ENCODE results near the gene IL4I1. TPM values are rescaled to one million over a fixed set of nuclear protein-coding genes. Genes with fewer than 3 reads are reported as not detected.

Gene IL4I1
- total RNA-seq, 1 experiment from 2014 or later: 8.2 TPM

DNA sequence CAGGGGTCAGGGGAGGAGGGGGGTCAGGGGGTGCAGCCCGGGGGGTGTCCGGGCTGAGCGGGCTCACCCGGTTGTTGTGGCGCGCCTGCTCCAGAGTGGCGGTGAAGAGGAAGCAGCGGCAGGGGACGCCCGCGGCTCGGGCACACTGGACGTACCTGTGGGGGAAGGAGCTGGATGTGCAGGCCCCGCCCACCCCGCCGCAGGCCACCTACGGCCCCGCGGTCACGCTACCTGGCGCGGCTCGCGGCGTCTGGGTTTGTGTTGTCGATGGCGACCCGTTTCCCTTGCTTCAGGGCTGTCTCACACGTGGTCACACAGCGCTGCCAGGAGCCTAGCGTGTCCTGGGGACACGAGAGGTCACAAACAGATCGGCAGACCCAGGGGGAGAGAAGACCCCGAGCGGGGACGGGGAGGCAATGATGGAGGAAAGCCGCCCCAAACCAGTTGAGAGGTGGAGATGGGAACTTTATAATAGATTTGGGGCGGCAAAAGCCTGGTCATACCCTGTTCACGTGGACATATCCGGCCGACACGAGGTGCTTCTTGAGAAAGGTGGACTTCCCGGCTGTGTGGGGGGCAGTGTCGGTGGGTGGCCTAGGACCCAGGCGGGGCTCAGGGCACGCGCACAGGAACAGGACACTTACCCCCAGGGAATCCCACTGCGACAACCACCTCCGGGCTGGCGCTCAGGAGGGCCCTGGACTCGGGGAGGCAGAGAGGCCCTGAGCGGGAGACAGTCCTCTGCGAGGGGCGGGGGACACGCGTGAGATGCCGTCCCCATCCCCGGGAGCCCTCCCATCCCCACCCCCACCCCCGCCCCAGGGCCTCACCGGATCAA lies 34.9 kb downstream of the IL4I1 start:
- TF ChIP-seq, protein P1, sequence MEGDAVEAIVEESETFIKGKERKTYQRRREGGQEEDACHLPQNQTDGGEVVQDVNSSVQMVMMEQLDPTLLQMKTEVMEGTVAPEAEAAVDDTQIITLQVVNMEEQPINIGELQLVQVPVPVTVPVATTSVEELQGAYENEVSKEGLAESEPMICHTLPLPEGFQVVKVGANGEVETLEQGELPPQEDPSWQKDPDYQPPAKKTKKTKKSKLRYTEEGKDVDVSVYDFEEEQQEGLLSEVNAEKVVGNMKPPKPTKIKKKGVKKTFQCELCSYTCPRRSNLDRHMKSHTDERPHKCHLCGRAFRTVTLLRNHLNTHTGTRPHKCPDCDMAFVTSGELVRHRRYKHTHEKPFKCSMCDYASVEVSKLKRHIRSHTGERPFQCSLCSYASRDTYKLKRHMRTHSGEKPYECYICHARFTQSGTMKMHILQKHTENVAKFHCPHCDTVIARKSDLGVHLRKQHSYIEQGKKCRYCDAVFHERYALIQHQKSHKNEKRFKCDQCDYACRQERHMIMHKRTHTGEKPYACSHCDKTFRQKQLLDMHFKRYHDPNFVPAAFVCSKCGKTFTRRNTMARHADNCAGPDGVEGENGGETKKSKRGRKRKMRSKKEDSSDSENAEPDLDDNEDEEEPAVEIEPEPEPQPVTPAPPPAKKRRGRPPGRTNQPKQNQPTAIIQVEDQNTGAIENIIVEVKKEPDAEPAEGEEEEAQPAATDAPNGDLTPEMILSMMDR (IDR thresholded peaks at IDR 0.05; ENCODE audit: unreplicated experiment): no peak
- CTCF ChIA-PET: no interaction called here
- Mint-ChIP-seq H3K4me3 (ENCODE audit: low read depth, unreplicated experiment) (no peak overlapping the region), H3K27me3 (ENCODE audit: unreplicated experiment) (no peaks in the 10 kb centered on the region), H3K9me3 (ENCODE audit: low read depth, unreplicated experiment) (no peaks in the 10 kb centered on the region), H3K27ac (ENCODE audit: unreplicated experiment) (peak overlapping the region; percentile 36), H3K36me3 (ENCODE audit: insufficient read depth, unreplicated experiment) (peaks cover 53% of the 10 kb centered on the region), H3K4me1 (ENCODE audit: low read depth, unreplicated experiment) (peaks cover 34% of the 10 kb centered on the region)
- DNase-seq: no peak
- BruUV-seq (replicated peaks): no TSS peak
- intact Hi-C loops (cut with micrococcal nuclease; ENCODE audit: unreplicated experiment): no loop called here

DNA sequence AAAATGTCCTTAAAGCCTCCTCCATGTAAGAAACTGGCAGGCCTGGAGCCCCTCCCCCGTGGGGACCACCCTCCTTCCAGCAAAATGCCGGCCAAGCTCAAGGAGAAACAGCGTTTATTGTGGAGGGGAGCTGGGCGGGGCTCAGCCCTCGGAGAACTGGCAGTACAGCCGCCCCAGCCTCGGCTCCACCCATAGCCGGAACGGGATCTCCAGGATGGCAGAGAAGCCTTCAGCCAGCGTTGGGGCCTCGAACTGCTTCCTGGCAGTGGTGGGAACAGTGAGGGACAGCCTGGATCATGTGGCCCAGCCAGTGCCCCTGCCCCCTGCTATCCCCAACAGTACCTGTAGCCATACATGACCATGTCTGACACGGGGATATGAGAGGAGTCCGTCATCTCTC lies 35.6 kb downstream of the IL4I1 start:
- H3K4me3 Mint-ChIP-seq (ENCODE audit: low read depth, unreplicated experiment): no peak overlapping the region
- TF ChIP-seq, protein P1 (IDR thresholded peaks at IDR 0.05; ENCODE audit: unreplicated experiment): no peak
- no peak overlapping the region for H3K27ac Mint-ChIP-seq (ENCODE audit: unreplicated experiment)
- H3K4me1 Mint-ChIP-seq (ENCODE audit: low read depth, unreplicated experiment): peaks cover 28% of the 10 kb centered on the region
- H3K27me3 Mint-ChIP-seq (ENCODE audit: unreplicated experiment): no peaks in the 10 kb centered on the region
- H3K9me3 Mint-ChIP-seq (ENCODE audit: low read depth, unreplicated experiment): no peaks in the 10 kb centered on the region
- no TSS peak for BruUV-seq (replicated peaks)
- peak; percentile 22 for DNase-seq
- peaks cover 59% of the 10 kb centered on the region for H3K36me3 Mint-ChIP-seq (ENCODE audit: insufficient read depth, unreplicated experiment)
- CTCF ChIA-PET: no interaction called here
- intact Hi-C loops (cut with micrococcal nuclease; ENCODE audit: unreplicated experiment): no loop called here

DNA sequence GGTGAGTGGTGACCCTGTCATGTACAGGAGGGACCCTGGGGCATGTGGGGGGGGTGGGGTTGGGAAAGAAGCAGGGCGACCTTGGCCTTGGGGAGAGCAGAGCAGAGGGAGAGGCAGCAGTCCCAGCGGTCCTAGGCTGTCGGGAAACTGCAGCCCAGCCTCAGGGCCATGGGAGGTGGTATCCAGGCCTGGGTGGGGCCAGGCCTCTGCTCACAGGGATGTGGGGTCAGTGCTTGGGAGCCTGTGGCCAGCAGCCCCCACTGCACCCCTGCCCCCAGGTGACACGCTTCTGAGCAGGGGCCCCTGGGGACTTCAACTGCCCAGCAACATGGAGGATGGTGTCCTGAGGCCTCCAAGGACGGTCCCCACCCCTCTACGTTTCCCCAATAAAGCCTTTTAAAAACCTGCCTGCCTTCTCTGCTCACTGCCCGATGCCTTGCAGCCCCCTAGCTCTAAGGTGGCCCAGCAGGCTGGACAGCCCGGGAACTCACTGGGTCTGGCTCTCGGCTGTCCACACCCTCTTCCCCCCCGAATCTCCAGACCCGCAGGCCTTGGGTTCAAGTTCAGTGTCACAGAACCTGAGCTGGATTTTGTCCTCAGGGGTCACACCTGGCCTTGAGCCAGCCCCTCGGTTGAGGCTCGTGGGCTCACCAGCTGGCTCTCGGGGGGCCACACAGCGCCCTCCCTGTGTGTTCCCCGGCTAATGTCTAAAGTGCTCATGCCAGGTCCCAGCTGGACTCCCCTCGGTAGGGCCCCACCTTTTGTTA lies 36.2 kb downstream of the IL4I1 start:
- no peaks in the 10 kb centered on the region for H3K9me3 Mint-ChIP-seq (ENCODE audit: low read depth, unreplicated experiment)
- H3K36me3 Mint-ChIP-seq (ENCODE audit: insufficient read depth, unreplicated experiment): peaks cover 65% of the 10 kb centered on the region
- no peaks in the 10 kb centered on the region for H3K27me3 Mint-ChIP-seq (ENCODE audit: unreplicated experiment)
- CTCF ChIA-PET: no interaction called here
- BruUV-seq (replicated peaks): no TSS peak
- intact Hi-C loops (cut with micrococcal nuclease; ENCODE audit: unreplicated experiment): no loop called here
- TF ChIP-seq, protein P1 (IDR thresholded peaks at IDR 0.05; ENCODE audit: unreplicated experiment): no peak
- H3K4me1 Mint-ChIP-seq (ENCODE audit: low read depth, unreplicated experiment): peaks cover 22% of the 10 kb centered on the region
- DNase-seq: no peak
- H3K4me3 Mint-ChIP-seq (ENCODE audit: low read depth, unreplicated experiment): peak overlapping the region; percentile 5
- no peak overlapping the region for H3K27ac Mint-ChIP-seq (ENCODE audit: unreplicated experiment)

DNA sequence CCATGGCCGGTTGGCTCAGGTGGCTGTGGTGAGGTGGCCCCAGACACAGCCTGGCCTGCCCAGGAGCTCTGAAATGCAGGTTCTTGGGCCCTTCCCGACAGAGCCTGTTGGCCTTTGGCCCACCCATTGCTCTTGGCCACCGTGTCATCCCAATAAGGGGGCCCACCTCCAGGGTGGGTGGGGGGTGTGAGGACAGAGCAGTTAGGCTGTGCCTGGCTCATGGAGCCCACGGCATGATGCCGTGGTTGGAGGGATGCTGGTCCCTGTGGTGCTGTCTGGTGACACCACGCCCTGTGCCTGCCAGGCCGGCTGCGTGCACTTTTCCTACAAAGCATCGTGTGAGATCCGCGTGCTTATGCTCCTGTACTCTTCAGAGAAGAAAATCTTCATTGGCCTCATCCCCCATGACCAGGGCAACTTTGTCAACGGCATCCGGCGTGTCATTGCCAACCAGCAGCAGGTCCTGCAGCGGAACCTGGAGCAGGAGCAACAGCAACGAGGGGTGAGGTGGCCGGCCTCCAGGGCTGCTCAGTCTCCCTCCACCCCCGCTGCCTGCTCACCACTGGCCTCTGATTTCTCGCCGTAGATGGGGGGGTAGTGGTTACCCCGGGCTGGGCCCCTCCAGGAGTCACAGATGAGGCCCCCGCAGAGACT lies 36.9 kb downstream of the IL4I1 start:
- H3K27ac Mint-ChIP-seq (ENCODE audit: unreplicated experiment): no peak overlapping the region
- intact Hi-C loops (cut with micrococcal nuclease; ENCODE audit: unreplicated experiment): no loop called here
- H3K27me3 Mint-ChIP-seq (ENCODE audit: unreplicated experiment): no peaks in the 10 kb centered on the region
- no peaks in the 10 kb centered on the region for H3K9me3 Mint-ChIP-seq (ENCODE audit: low read depth, unreplicated experiment)
- BruUV-seq (replicated peaks): no TSS peak
- no peak for DNase-seq
- H3K4me1 Mint-ChIP-seq (ENCODE audit: low read depth, unreplicated experiment): peaks cover 15% of the 10 kb centered on the region
- no peak overlapping the region for H3K4me3 Mint-ChIP-seq (ENCODE audit: low read depth, unreplicated experiment)
- CTCF ChIA-PET: interaction anchor here (1.7 kb wide), 1 partner anchor 9 kb away, joined by 4 read pairs; no protein-coding TSS in a partner anchor
- TF ChIP-seq, protein P1 (IDR thresholded peaks at IDR 0.05; ENCODE audit: unreplicated experiment): no peak
- peaks cover 72% of the 10 kb centered on the region for H3K36me3 Mint-ChIP-seq (ENCODE audit: insufficient read depth, unreplicated experiment)

Data from Calu3 (cell line).